Measurements from ENCODE around the gene CNN2.
A peak's percentile ranks its signal among the peaks of the same experiment; 100 is the strongest.

Gene CNN2

GRCh38 chr19:1025960-1026782 lies at the start of gene CNN2:
CNN2 (plus strand) TSS chr19:1026608; CDS start chr19:1026662, 54 bp downstream.
- no peak for DNase-seq (ENCODE audit: low read depth in 2 of 2)

DNA sequence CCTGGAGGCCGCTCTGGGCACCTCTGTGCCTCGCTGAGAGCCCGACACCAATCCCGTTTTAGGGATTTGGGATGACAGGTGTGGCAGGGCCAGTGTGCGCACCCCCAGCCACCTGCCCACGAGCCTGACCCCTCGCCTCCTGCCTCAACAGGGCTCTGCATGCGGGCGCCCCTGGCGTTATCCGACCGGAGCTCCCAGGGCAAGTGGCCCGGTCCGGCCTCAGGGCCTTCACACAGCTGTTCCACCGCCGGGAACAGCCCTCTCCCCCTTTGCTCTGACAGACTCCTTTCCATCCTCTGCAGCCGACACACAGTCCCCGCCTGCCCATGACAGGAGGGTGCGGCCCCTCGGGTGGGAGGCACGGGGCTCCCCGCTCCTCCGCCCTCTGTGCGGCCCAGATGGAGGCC lies 49.3 kb upstream of the CNN2 start:
- no peak for DNase-seq (ENCODE audit: low read depth in 2 of 2)

GRCh38 chr19:979318-979741 lies 47.1 kb upstream of the CNN2 start:
- no peak for DNase-seq (ENCODE audit: low read depth in 2 of 2)

DNA sequence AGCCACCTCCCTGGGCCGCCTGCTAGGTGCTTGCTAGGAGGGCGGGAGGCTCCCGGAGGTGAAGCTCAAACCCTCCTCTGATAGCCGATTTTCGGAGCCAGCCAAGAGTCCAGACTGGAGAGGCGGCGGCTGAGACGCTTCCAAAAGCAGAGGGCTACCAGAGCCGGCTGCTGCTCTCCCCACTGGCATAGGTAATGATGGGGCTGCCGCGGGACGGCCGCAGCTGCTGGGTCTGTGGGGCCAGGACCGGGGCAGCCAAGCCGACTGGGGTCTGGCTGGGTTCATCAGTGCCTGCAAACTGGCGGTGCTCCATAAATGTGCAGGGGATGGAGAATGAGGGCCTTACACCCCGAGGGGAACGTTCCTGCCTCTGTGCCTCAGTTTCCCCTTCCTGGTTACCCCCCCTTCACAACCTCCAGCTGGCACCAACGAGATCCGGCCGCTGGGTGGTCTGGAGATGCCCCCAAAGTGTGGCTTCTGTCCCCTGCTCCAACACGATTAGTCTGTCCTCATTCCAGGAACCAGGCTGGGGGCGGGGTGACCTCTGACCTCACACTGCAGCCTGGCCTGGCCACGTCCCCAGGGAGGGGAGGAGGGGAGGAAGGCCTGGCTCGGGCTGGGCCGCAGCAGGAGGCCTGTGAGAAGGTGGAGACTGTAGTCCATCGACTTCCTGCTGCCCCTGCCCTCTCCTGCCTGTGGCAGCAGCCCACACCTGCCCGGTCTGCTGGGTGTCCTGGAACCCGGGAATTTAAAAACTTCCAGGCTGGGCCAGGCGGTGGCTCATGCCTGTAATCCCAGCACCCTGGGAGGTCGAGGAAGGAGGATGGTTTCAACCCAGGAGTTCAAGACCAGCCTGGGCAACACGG lies 46.0 kb upstream of the CNN2 start:
- no peak for DNase-seq (ENCODE audit: low read depth in 2 of 2)

DNA sequence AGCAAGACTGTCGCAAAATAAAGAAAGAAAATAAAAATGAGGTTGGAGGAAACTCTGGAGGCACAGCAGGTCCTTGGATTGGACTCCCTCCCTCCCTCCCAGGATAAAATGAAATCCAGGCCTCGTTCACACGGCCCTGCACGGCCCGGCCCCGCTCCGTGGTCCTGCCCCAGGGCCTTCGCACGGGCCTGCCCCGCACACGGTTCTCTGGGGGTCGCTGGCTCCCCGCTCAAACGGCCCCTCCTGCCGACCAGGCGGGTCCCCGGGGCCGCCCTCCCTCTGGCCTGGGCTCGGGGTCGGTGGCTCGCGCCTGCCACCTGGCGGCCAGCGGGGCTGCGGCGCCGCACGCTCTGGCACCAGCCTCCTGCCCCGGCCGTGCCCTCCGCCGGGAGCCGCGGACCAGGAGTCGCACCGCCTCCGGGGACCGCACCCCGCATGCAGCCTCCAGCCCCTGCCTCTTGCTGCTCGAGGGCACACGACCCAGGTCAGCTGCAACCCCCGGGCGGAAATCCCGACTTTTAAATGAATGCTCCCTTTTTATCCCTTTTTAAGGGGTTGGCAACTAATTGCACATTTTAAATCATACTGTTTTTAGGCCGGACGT lies 43.7 kb upstream of the CNN2 start:
- peak; percentile 38 to 61 for DNase-seq (ENCODE audit: low read depth in 2 of 2)

- DNase-seq (ENCODE audit: low read depth in 2 of 2), result peak; percentile 64 to 83
These were observed 42.0 kb upstream of the CNN2 start, which contains the start of gene WDR18 for GRCh38 chr19:984165-984967. WDR18 (plus strand) TSS chr19:984345; CDS start chr19:984354, 9 bp downstream.

DNA sequence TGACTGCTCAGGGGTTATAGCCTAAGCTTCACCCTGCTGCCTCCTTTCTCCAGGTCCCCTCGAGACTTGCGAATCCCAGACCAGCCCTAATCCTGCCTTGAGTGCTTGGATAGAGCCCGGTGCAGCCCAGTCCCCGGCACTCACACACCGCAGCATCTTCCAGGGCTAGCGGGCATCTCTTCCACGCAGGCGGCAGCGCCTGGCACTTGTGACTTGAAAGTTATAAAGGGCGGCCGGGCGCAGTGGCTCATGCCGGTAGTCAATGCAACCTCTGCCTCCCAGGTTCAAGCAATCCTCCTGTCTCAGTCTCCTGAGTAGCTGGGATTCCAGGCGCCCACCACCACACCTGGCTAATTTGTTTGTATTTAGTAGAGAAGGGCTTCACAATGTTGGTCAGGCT lies 40.3 kb upstream of the CNN2 start:
- no peak for DNase-seq (ENCODE audit: low read depth in 2 of 2)

DNA sequence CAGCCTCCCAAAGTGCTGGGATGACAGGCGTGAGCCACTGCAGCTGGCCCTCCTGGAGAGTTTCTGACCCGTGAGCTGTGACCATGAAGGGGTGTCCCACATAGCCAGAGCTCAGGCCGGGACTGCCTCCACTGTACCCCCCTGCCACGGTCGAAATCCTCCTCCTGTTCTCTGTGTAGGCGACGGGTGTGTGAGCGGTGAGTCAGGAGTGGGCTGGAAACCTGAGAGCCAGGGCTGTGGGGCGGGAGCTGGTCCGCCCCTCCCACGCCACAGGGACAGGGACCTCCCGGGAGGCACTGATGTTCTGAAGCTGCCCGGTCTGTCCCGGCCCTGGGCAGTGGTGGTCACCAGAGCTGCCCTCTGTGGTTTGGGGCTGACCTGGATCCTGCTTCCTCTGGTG lies 38.3 kb upstream of the CNN2 start:
- no peak for DNase-seq (ENCODE audit: low read depth in 2 of 2)

DNA sequence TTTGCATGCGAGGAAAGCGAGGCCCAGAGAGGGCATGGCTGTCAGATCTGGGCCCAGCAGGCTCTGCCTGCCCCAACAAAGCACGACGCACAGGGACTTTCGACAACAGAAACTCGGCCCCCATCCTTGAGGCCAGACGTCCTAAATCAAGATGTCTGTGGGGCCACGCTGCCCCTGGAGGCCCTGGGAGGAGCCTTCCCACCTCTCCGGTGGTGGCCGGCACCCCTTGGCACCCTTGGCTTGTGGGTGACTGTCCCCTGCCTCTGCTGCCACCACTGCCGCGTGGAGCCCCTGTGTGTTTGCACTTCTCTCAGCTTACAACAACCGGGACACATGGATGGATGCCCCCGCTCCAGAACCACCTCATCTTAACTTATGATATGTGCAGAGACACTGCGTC lies 37.9 kb upstream of the CNN2 start:
- DNase-seq (ENCODE audit: low read depth in 2 of 2), result no peak

DNA sequence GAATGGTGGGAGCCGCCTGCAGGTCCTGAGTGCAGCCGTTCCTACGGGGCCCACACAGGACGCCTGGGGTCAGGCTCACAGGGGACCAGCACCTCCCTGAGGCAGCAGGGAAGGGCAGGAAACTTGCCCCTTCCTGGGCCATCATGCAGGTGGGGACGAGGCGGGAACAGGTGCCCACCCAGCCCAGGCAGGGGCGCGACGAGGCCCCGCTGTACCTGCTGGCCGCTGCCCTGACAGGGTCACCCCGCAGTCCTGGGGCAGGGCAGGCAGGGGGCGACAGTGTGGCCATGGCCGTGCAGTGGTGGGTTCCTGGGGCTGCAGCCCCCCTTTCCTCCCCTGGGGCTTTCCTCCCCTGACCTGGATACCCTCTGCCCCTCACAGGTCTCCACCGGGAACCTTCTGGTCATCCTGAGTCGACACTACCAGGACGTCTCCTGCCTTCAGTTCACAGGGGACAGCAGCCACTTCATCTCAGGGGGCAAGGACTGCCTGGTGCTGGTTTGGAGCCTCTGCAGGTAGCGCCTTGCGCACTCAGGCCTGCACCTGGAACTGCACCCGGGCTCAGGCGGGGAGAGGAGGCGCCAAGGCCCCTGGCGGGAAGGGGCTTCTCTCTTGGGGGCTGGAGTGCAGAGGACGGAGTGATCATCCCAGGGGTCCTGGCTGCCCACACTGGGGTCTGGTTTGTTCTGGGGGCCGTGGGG lies 36.9 kb upstream of the CNN2 start:
- DNase-seq (ENCODE audit: low read depth in 2 of 2), result no peak

DNA sequence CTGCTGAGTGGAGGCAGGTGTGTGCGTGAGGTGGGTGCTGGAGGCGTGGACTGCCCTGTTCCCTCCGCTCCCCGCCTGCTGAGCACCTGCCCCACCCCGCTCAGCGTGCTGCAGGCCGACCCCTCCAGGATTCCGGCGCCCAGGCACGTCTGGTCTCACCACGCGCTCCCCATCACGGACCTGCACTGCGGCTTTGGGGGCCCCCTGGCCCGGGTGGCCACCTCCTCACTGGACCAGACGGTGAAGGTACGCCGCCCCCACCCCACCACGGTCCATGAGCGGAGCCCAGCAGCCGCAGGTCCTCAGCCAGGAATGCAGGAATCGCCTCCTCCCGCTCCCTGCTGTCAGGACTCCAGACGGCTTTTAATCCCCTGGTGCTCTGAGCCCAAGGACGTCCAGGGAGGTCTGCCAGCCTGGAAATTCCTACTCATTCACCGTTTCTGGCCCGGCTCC lies 36.3 kb upstream of the CNN2 start:
- no peak for DNase-seq (ENCODE audit: low read depth in 2 of 2)

GRCh38 chr19:990746-991145 lies 35.7 kb upstream of the CNN2 start:
- DNase-seq (ENCODE audit: low read depth in 2 of 2), result no peak

- DNase-seq (ENCODE audit: low read depth in 2 of 2), result peak; percentile 24 to 39
These were observed 35.1 kb upstream of the CNN2 start for GRCh38 chr19:991174-991931.

GRCh38 chr19:991932-992669 lies 34.3 kb upstream of the CNN2 start:
- DNase-seq (ENCODE audit: low read depth in 2 of 2), result no peak

GRCh38 chr19:992670-993055 lies 33.7 kb upstream of the CNN2 start:
- DNase-seq (ENCODE audit: low read depth in 2 of 2), result no peak

DNA sequence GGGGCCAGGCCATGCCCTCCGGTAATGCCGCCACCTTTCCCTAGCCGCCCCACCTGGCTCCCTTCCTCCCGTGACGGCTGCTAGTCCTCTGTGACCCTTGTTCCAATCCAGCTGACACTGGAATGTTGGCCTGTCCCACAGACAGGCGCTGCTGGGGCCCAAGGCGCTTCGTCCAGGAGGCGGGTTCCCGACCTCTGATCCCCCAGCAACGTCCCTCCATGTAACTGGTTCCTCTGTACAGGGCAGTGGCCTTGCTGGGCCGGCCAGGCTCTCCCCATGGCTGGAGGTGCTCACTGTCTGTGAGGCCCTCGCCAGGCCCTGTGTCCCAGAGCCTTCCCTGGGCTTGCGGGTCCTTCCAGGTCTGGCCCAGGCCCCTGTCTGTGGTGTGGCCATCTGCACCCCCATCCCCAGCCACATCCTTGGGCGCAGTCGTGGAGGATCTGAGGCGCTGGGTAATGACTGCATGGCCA lies 33.0 kb upstream of the CNN2 start:
- no peak for DNase-seq (ENCODE audit: low read depth in 2 of 2)

DNA sequence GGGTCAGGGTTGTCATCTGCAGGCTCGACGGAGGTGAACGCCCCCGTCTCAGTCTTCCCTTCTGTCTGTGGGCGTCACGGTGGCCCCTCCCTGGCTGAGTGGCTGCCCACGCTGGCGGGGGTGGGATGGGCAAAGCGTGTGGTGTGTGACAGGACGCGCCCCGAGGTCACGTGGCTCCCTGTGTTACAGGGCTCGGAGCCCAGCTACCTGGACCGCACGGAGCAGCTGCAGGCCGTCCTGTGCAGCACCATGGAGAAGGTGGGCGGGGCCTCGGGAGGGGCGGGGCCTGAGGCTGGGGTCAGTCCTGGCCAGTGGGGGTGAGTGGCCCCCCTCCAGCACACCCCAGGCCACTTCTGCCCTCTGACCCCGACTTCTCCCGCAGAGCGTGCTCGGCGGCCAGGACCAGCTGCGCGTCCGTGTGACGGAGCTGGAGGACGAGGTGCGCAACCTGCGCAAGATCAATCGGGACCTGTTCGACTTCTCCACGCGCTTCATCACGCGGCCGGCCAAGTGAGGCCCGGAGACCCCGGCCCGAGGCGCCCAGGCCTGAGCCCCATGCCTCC lies 32.5 kb upstream of the CNN2 start:
- no peak for DNase-seq (ENCODE audit: low read depth in 2 of 2)

DNA sequence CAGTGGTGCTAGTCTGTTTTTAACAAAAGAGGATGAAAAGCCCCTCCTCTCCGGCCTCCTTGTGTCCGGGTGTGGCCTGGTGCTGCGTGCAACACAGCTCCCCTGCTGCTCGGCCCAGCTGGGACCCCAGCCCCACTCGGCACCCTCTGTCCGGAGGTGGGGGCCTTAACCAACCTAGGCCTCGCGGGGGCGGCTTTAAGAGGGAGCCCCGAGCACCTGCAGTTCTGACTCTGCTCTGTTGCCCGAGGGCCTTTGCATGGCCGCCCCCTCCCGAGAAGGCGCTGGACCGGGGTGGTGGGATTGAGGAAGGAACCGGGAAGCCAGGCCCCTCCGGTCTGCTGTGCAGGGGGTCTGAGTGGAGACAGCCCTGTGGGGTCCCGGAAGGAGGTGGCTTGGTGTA lies 31.9 kb upstream of the CNN2 start:
- no peak for DNase-seq (ENCODE audit: low read depth in 2 of 2)
